Tibial nerve (tissue), 3 donors: Measurements from ENCODE around the gene CLDN6.

ENCODE experiments used
- CTCF ChIP-seq, 5 experiments: fragments of 200-600 bp in 3 of 5; fragments of 450-650 bp in 2 of 5; sonication (generic) in 3 of 5; IDR thresholded peaks; one replicate each; pipeline ENCODE4 v1.5.1; 2016 to 2019; ENCODE audit warnings: antibody characterized with exemption in 5 of 5, mild to moderate bottlenecking in 3 of 5, moderate library complexity in 2 of 5
- POLR2A ChIP-seq, 2 donors: fragments of 450-650 bp; IDR thresholded peaks; one replicate each; pipeline ENCODE4 v1.6.1; 2017; ENCODE audit warnings: antibody characterized with exemption in 2 of 2, mild to moderate bottlenecking in 2 of 2, moderate library complexity in 2 of 2

GRCh38 chr16:3009568-3010390, 8.2 kb downstream of the CLDN6 start:
- no peak for TF ChIP-seq CTCF (IDR thresholded peaks at IDR 0.05)
- TF ChIP-seq POLR2A (IDR thresholded peaks at IDR 0.05) = no peak
